SU-DHL-6 (cell line): ENCODE results near the gene PRR23E.

Experiments used
- EZH2phosphoT487 ChIP-seq: fragments of 200-600 bp; sonication (generic), shearing (Covaris generic); conservative IDR thresholded peaks from 2 replicates; pipeline ENCODE4 v1.6.1; 2018; ENCODE audit warnings: mild to moderate bottlenecking, antibody characterized with exemption, low read length, moderate library complexity, mixed read lengths
- TF ChIP-seq, protein P1 (sequence below): fragments of 200-600 bp; sonication (generic); IDR thresholded peaks from one replicate; pipeline ENCODE4 v1.5.1; 2017; ENCODE audit warnings: antibody characterized with exemption, mild to moderate bottlenecking, low read length, moderate library complexity; ENCODE audit not compliant: insufficient read depth, poor library complexity, severe bottlenecking

DNA sequence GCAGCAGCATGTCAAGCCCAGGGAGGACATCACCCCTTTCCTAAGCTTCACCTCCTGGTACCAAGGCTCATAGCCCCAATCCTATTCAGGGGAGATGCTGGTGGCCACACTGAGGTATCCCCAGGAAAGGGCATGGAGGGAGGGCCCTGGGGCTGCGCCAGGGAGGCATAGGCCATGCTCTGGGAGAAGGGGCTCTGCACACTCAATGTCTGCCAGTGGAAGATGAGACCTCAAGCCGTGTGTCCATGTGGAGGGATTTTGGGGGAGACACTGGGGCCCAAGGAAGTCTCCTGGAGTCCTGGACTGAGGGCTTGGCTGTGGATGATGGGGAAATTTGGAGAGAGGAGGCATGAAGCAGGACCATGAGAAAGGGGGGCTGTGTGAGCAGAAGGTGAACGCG lies 21.2 kb upstream of the PRR23E start:
- TF ChIP-seq, protein P1, sequence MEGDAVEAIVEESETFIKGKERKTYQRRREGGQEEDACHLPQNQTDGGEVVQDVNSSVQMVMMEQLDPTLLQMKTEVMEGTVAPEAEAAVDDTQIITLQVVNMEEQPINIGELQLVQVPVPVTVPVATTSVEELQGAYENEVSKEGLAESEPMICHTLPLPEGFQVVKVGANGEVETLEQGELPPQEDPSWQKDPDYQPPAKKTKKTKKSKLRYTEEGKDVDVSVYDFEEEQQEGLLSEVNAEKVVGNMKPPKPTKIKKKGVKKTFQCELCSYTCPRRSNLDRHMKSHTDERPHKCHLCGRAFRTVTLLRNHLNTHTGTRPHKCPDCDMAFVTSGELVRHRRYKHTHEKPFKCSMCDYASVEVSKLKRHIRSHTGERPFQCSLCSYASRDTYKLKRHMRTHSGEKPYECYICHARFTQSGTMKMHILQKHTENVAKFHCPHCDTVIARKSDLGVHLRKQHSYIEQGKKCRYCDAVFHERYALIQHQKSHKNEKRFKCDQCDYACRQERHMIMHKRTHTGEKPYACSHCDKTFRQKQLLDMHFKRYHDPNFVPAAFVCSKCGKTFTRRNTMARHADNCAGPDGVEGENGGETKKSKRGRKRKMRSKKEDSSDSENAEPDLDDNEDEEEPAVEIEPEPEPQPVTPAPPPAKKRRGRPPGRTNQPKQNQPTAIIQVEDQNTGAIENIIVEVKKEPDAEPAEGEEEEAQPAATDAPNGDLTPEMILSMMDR, result no peak
- TF ChIP-seq EZH2phosphoT487, result no peak
